ENCODE measurements around the gene SIGLEC1.

SIGLEC1 gene

GRCh38 chr20:3744037-3744436 lies 31.6 kb upstream of the SIGLEC1 start:
- DNase-seq, result no peak

GRCh38 chr20:3743251-3743650 lies 30.9 kb upstream of the SIGLEC1 start:
- DNase-seq, result no peak

- no peak for DNase-seq
Observed at GRCh38 chr20:3741836-3742458, 29.5 kb upstream of the SIGLEC1 start.

- no peak for DNase-seq
Observed at GRCh38 chr20:3740615-3741301, 28.4 kb upstream of the SIGLEC1 start.

GRCh38 chr20:3739926-3740451 lies 27.6 kb upstream of the SIGLEC1 start:
- DNase-seq, result no peak

- no peak for DNase-seq
Observed at GRCh38 chr20:3739054-3739925, 26.9 kb upstream of the SIGLEC1 start.

GRCh38 chr20:3738111-3739053 lies 26.0 kb upstream of the SIGLEC1 start:
- DNase-seq, result no peak

GRCh38 chr20:3735768-3736167 lies 23.4 kb upstream of the SIGLEC1 start:
- no peak for DNase-seq

GRCh38 chr20:3734111-3734843 lies 21.9 kb upstream of the SIGLEC1 start:
- no peak for DNase-seq

GRCh38 chr20:3733119-3733995 lies 21.0 kb upstream of the SIGLEC1 start:
- DNase-seq, result no peak

GRCh38 chr20:3732327-3733118 lies 20.1 kb upstream of the SIGLEC1 start, which contains the start of gene HSPA12B:
Gene HSPA12B (plus strand): TSS chr20:3732685. CDS start chr20:3738675, 5,990 bp downstream.
- no peak for DNase-seq

- no peak for DNase-seq
Observed at GRCh38 chr20:3731944-3732326, 19.5 kb upstream of the SIGLEC1 start.

GRCh38 chr20:3730803-3731672 lies 18.6 kb upstream of the SIGLEC1 start:
- no peak for DNase-seq

- no peak for DNase-seq
Observed at GRCh38 chr20:3729811-3730540, 17.6 kb upstream of the SIGLEC1 start.

GRCh38 chr20:3729378-3729777 lies 17.0 kb upstream of the SIGLEC1 start:
- no peak for DNase-seq

- DNase-seq, result no peak
Observed at GRCh38 chr20:3728876-3729275, 16.5 kb upstream of the SIGLEC1 start.

- DNase-seq, result no peak
Observed at GRCh38 chr20:3728354-3728753, 16.0 kb upstream of the SIGLEC1 start.
